ENCODE measurements around the gene AGAP1. TPM values are rescaled to one million over a fixed set of nuclear protein-coding genes. Genes with fewer than 3 reads are reported as not detected.

The AGAP1 gene
- total RNA-seq, 1 experiment from 2014 or later, result 18.3 TPM

GRCh38 chr2:235485362-235485761 lies 8.5 kb upstream of the AGAP1 start:
- DNase-seq (ENCODE audit: extremely low read depth, low read depth), result no peak

GRCh38 chr2:235486729-235487128 lies 7.1 kb upstream of the AGAP1 start:
- no peak for DNase-seq (ENCODE audit: extremely low read depth, low read depth)

DNA sequence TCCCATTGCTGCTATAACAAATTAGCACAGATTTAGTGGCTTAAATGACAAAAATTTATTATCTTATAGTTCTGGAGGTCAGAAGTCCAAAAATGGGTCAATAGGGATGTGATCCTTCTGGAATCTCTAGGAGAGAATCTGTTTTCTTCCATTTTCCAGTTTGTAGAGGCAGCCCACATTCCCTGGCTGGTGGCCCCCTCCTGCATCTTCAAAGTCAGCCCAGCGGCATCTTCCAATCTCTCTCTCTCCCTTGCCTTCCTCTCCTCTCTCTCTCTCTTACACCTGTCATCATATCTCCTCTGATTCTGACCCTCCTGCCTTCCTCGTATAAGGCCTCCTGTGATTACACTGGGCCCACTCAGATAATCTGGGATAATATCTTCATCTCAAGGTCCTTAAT lies 3.9 kb upstream of the AGAP1 start:
- DNase-seq (ENCODE audit: extremely low read depth, low read depth), result no peak

DNA sequence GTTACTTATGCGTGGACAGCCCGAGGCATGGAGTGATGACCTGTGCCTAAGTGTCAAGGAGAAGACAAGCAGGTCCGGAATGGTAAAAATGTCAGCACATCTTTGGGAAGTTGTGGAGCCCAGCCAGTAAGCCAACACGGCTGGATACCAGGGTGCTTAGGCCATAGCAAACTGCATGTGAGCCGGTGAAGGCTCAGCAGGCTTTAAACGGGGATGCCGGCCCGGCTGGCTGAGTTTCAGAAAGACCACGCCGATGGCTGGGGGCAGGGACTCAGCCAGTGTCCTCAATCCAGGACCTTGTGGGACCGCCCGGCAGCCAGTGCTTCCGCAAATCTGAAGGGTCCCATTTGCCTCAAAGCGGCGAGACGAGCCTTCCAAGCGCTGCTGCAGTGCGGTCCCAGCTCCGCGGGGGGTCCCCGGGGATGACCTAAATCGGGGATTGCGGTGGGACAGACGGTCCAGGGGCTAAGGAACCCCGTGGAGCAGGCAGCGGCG lies 946 bp upstream of the AGAP1 start:
- no peak for DNase-seq (ENCODE audit: extremely low read depth, low read depth)

GRCh38 chr2:235493402-235493774 lies 455 bp upstream of the AGAP1 start:
- DNase-seq (ENCODE audit: extremely low read depth, low read depth), result no peak

DNA sequence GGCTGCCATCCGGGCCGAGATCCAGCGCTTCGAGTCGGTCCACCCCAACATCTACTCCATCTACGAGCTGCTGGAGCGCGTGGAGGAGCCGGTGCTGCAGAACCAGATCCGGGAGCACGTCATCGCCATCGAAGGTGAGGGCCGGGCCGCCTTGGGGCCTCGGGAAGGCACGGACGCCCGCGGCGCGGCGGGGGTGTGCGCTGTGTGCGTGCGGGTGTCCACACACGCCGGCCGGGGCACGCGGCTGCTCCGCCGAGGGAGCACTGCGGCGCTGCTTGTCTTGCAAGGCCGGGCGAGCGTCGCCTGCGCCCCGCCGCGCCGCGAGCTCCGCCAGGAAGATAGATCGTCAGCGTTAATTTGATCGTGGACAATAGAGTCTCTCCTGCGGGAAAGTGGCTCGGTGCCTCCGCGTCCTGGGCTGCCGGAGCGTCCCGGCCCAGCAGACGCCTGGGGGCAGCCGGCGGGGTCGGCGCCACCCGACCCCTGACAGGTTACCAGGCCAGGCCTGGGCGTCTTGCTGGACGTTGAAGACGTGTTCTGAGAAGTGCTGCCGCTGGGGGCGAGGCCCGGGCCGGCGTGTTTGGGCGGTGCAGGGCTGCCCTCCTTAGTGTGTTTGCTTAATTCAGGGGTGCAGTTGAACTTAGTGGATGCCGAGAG lies 1.0 kb downstream of the AGAP1 start:
- DNase-seq (ENCODE audit: extremely low read depth, low read depth), result no peak

DNA sequence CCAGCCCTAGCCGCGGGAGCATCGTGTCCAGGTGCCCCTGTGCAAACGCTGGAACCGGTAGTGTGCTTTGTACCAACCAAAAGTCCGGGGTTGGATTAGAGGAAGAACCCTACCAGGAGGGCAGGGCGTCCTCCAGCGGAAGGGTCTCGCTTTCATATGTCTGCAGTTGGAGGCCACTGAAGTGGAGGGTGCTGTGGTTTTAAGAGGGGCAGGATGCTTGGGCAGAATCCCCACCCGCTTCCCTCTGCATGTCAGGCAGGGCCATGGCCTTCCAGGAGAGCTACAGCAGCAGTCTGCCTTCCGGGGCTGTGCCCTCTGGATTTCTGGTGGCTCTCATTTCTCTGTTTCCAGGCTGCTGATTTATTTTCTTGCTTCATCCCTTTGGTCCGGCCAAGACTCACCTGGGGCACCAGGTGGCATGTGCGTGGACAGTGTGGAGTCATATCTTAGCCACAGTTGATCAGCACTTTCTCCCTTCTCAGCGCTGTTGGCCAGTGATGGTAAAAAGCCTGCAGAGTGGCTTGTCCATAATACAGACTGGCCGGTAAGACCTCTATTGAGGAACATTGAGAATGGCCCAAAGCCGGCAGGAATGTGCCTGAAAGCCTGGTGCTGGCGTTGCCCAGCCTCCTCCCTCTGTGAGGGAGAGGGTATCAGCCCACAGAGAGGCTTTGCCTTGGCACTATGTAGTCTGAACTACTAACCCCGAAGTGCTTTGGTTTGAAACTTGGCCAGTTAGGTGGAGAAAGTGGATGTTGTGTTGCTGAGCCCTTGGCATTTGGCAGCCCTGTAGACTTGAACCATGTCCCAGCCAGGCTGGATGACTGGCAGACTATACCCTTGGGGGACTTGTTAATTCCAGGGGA lies 1.8 kb downstream of the AGAP1 start:
- DNase-seq (ENCODE audit: extremely low read depth, low read depth), result no peak

GRCh38 chr2:235496239-235496621 lies 2.4 kb downstream of the AGAP1 start:
- DNase-seq (ENCODE audit: extremely low read depth, low read depth), result no peak

DNA sequence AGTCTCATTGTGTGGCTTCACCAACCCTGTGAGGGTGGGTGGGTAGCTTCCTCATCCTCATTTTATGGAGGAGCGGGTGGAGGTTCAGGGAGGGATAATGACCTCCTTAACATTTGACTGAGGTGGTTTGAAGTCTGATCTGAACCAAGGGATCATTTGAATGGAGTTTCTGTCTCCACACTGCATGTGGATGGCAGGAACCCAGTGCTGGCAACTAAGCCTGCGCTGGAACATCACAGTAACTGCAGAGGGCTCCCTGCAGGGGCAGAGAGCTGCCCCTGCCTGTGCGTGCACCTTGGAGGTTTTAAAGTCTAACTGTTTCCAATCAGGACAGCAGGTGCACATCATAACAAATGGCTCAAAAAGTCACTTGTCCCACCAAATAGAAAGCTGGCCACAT lies 3.3 kb downstream of the AGAP1 start:
- no peak for DNase-seq (ENCODE audit: extremely low read depth, low read depth)

GRCh38 chr2:235498541-235498940 lies 4.7 kb downstream of the AGAP1 start:
- DNase-seq (ENCODE audit: extremely low read depth, low read depth), result no peak

DNA sequence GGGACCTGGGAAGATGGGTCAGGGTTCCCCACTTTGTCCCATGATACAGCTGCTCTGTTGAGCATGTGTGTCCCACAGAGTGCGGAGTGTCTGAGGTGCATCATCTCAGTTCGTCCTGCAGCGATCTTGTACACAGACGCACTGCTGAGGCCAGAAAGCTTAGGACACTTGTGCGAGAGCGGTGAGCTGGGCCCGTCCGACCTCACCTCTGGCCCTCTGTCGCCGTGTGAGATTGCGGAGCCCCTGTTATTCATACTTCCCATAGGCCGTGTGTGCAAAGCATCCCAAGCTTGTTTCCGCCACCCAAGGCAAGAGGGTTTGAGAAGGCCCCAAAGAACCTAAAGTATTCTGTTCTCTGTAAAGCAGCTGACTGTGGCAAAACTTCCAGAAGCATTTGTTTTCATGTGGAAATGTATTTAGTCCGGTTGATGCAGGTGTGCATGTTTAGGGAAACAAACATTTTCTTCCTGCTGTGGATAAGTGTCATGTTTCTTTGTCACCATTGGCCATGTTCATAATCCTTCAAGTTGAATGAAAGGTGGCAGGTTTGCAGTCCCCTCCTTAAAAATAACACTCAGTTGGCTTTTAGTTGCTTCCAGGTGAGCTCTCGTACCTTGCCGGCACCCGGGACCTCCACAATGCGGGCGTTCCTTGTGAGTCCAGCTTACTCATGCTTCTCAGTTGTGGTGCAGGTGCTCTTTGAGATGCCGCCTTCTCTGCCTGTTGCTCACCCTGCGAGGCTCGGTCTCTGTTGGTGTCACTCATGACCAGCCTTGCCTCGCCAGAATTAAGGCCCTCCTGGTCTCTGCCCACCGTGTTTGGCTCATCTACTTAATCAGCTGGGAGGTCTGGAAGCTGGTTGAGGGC lies 5.3 kb downstream of the AGAP1 start:
- no peak for DNase-seq (ENCODE audit: extremely low read depth, low read depth)

GRCh38 chr2:235500110-235500760 lies 6.4 kb downstream of the AGAP1 start:
- no peak for DNase-seq (ENCODE audit: extremely low read depth, low read depth)

DNA sequence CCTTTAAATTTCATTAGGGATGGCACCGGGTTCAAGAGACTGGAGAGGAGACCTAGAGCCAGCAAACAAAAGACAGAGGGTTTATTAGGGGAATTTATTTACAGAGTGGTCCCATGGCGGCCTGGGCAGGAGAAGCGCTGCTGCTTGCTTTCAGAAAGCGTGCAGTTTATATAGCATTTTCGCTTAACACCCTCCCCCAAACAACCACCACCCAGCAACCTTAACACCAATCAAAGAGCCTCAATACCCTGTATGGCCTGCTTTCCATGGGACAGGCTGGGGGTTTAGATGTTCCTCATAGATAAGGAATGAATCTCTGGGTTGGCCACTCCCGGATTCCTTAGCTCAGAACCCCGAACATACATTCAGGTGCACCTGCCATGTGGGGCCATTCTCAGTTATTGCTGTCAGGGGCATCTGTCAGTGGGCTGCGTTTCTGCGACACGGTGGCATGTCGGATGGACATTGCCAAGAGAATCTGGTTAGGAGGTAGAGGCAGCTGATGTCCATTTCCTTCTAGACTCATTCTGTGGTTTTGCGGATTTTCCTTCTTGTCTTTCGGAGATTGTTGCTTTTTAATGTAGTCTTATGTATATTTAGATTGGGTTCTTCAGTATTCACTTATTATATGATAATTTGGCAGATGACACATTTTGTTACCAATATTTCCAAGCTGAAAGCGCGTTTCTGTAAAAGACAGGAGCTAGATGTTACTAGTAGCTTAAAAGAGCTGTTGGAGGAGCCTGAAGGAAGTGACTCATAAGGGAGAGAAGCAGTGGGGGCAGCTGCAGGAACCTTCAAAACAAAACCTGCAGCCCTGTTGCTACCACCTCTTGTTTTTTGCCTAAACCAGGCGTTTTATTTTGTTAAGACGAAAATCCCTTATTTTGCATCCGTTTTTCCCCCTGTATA lies 7.2 kb downstream of the AGAP1 start:
- no peak for DNase-seq (ENCODE audit: extremely low read depth, low read depth)

GRCh38 chr2:235501673-235502031 lies 7.8 kb downstream of the AGAP1 start:
- DNase-seq (ENCODE audit: extremely low read depth, low read depth), result no peak

GRCh38 chr2:235502336-235502735 lies 8.5 kb downstream of the AGAP1 start:
- DNase-seq (ENCODE audit: extremely low read depth, low read depth), result no peak

DNA sequence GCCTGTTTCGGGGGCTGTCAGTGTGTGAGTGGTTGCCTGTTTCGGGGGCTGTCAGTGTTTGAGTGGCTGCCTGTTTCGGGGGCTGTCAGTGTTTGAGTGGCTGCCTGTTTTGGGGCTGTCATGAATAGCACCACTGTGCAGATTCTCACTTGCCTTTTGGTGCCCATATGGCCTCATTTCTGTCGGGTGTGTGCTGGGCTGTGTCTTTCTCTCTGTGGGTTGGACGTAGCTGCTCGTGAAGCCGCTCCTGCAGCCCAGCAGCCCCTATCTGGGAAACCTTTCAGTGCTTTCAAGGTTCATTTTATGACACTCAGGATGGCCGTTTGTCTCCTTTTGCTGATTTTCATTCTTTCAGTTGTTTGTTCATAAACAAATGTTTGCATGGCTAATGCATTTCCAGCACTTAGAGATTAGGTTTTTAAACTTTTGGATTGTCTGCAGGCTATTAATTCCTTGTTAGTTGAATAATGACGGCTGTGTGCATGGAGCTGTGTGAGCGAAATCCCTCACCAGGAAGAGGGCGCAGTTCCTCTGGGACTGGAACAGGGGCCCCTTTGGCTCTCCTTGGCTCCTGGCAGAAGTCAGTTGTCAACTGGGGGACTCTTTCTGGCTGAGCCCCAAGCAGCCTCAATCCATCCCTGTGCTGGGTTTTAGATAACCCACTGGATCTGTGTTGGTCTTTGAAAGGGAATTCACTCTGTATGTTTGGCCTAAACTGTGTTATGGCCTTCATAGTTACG lies 10.8 kb downstream of the AGAP1 start:
- no peak for DNase-seq (ENCODE audit: extremely low read depth, low read depth)

GRCh38 chr2:235505181-235505741 lies 11.4 kb downstream of the AGAP1 start:
- DNase-seq (ENCODE audit: extremely low read depth, low read depth), result no peak

GRCh38 chr2:235506291-235506996 lies 12.6 kb downstream of the AGAP1 start:
- no peak for DNase-seq (ENCODE audit: extremely low read depth, low read depth)
